Erythroblast (primary cell): Measurements from ENCODE around the gene NAP1L1.

Source experiments
- DNase-seq, 2 experiments: peaks; one replicate each; lab custom pipeline; 2025; lab: John Stamatoyannopoulos, UW
- GATA1 ChIP-seq: IDR thresholded peaks from 2 replicates; pipeline ENCODE4 v1.6.1; 2011; ENCODE audit warnings: low read depth, mild to moderate bottlenecking, control low read depth, low read length, moderate library complexity
- POLR2A ChIP-seq: IDR thresholded peaks from 2 replicates; pipeline ENCODE4 v1.6.1; 2011; ENCODE audit warnings: mild to moderate bottlenecking, low read length

NAP1L1 gene

DNA sequence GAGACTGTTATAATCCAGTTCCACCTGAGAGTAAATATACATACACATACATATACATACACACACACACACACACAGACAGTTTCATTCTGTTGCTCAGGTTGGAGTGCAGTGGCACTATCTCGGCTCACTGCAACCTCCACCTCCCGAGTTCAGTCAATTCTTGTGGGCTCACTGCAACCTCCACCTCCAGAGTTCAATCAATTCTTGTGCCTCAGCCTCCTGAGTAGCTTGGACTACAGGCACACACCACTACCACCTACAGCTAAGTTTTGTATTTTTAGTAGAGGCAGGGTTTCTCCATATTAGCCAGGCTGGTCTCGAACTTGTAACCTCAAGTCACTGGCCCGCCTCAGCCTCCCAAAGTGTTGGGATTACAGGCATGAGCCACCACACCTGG, 44.0 kb downstream of the NAP1L1 start:
- TF ChIP-seq POLR2A = no peak
- no peak for TF ChIP-seq GATA1

DNA sequence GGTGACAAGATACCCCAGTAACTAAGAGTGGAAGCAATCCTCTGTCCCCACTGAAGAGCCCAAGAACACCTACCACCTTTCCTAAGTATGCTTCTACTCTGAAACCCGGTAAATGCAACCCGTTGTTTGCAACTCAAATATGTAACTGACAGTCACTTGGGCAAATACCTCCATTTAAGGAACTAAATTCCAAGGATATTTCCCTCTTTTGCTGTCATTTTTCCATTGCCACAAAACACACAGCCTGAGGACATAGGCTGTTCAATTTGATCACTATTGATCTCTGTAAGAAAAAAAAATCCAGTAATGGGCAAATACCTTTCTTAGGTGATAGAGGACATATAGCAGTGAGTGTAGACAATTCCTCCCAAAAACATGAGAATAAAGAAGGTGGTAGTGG, 46.3 kb downstream of the NAP1L1 start:
- no peak for DNase-seq
- no peak for TF ChIP-seq POLR2A
- no peak for TF ChIP-seq GATA1

More for the DNA sequence above, 44.0 kb downstream of the NAP1L1 start:
- no peak for DNase-seq

DNA sequence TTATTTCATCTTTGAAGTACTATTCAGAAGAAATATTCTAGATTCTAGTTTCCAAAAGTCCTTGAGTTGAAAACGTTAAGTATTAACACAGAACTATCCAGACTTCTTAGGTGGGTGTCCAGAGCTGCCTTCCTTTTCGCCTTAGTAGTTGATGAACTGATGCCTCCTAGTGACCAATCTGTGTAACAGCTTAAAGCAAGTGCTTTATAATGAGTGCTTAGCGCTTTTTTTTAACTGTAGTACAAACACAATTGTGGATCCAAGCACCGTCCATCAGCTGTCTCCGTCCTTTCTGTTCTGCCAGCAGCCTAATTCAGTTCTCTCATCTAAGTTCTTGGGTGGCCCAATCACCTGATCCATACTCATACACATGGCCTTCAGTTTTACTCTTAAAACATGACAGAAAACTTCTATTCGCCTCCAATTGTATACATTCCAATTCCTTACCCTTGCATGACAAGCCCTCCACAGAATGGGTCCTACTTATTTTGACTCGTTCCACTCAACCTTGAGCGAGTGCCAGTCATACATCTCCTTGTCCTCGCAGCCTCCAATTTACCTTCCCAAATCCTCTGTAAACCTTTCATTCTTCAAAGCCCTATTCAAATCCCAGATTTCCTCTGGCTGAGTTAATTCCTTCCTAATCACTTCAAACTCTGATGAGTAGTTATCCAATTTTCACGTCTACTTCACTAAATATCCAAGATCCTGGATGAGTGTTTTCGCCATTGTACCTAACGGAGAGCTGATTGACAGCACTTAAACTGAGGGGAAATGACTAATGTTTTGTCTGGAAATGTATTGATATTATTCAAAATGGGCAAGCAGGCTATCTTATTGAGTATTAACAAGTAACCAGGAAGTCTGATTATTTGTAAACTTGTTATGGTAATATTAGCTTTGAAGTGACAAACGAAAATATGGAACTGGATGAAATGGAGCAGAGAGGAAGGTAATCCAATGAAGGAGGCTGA, 47.1 kb downstream of the NAP1L1 start:
- TF ChIP-seq GATA1 = no peak
- TF ChIP-seq POLR2A = no peak
- peak; percentile 83 to 85 for DNase-seq

DNA sequence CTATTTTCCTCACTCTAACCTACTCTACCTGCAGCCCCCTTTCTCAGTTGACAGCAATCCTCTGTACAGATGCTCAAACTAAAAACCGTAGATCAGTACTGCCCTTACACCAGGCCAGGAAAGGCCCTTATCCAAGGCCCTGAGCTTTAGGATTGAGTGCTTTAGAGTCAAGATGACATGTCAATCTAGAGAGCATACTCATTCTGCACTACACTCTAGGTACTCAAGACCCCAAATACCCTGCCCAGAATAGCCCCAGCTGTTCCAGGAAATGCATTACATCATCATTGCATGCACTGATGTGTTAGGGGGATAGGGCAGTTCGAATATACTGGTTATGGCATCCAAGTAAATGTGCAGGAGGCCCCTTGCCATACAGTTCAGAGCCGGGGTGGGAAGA, 49.4 kb downstream of the NAP1L1 start:
- peak; percentile 21 to 53 for DNase-seq
- TF ChIP-seq POLR2A = no peak
- no peak for TF ChIP-seq GATA1

DNA sequence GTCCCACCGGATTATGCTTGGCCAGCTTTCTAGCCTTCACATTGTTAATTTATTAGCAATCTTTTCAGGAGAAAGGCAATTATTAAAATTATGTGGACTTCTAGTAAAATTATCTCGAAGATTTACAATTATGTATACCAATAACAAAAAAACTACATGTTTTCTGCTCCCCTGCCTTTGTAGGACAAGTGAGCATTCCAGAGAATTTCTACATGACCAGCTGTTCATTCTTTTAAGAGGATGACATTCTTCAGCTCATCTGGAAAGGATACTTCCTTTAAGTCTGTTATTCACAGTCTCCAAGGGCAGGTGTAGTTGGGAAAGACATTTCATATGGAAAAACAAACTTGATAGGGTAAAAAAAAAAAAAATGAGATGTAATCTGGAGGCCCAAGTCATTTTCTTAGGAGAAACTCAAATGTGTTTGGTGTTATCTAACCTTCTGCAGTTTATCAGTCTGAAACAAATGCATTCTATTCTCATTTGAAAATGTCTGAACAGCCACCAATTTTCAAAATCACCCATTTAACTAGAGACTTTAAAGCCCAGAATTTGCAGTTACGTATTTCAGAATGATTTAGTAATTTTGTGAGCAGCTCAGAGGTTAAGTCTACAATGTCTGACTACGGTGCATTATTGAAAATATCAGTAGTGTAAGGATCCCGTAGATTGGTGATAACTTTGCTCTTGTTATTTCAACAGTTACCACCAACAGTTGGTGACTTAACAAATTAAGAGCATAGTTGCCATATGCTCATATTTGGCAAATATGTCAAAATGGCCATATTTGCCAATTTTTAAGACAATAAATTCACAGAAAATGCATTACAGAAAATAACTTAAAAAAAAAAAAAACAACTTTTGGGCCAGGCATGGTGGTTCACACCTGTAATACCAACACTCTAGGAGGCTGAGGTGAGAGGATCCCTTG, 51.1 kb downstream of the NAP1L1 start:
- TF ChIP-seq POLR2A = no peak
- peak; percentile 16 for TF ChIP-seq GATA1
- DNase-seq = peak; percentile 56 to 76

DNA sequence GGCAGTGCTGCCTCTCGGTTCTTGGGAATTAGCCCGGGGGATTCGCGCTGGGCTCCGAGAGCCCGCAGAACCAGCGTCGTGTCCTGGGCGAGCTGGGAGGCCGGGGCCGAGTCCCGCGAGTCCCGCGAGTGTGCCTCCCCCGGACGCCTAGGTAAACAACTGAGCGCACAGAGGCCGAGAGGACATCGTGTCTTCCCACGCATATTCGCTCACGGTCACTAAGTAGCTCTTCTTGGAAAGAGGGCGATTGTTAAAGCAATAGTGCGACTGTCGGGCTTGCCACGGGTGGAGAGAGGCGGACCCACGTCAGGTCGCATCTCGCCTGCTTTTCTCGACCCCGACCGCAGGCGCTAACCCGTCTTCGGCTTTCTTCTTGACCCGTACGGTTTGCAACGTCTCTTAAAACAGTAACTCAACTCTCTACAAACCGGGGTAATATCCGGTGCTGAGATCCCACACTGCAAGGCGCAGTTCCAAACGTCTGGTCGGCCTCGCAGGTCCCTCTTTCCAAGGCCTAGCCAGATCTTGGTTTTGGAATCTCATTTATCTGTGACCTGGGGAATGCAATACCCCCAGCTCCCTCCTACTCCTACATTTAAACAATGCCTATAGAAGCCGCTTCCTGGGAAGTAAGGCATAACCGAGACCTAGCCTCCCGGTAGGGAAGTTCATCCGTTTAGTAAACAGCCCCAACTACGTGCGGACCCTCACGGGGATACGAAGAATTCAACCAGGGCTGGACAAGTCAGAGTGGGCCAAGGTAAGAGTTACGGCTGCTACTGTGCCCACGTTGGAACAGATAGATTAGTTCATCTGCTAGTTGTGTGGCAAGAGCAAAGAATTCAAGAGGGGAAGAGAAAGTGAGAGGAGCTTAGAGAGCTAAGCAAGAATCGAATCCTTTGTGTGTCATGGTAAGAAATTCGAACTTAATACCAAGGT, 52.2 kb downstream of the NAP1L1 start:
- DNase-seq = peak; percentile 72 to 84
- TF ChIP-seq POLR2A (peak; percentile 59), GATA1 (no peak)

DNA sequence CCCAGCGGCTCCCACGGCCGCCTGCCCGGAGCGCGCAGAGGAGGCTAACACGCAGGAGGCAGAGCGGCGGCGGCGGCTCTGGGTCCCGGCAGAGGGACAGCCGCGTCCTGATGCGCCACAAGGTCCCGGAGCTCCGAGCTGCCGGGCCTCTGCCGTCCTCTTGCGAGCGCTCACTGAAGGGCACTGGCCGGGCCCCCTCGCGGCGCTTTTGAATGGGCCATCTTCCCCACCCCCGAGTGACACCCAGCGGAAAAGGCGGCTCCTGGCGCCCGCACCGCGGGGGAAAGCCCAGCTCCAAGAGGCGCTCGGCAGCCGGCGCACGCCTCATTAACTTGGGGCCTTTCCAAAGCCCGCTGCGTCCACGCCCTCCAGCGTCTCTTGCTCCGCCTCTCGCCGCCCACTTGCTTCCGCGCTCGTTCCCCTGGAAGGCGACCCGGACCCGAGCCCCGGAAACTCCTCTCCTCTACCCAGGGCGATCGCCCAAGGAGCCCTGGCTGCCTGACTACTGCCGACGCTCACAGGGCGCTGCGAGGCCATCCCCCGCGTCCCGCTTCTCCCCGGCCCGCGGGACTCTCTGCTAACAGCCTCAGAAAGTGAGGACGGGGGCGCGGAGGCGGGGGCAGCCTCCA, 53.0 kb downstream of the NAP1L1 start, which contains the start of gene PHLDA1:
TSS of gene PHLDA1 (minus strand) at position 363 of the 629 bp plus-strand sequence.
- peak; percentile 71 for TF ChIP-seq POLR2A
- no peak for TF ChIP-seq GATA1
- peak; percentile 93 to 95 for DNase-seq

DNA sequence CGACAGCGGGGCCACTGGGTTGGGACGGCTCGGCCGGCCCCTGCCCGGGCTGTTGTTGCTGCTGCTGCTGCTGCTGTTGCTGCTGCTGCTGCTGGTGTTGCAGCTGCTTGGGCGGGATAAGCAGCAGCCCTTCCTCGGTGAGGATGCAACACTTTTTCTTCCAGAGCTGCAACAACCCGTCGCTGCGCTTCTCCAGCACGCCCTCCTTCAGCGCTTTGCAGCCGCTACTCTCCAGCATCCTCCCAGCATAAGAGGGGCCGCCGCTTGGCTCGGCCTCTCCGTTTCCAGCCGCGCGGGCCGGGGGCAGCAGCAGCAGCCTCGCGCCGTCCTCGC, 53.4 kb downstream of the NAP1L1 start:
- no peak for TF ChIP-seq GATA1
- no peak for TF ChIP-seq POLR2A
- DNase-seq = peak; percentile 77 to 79

DNA sequence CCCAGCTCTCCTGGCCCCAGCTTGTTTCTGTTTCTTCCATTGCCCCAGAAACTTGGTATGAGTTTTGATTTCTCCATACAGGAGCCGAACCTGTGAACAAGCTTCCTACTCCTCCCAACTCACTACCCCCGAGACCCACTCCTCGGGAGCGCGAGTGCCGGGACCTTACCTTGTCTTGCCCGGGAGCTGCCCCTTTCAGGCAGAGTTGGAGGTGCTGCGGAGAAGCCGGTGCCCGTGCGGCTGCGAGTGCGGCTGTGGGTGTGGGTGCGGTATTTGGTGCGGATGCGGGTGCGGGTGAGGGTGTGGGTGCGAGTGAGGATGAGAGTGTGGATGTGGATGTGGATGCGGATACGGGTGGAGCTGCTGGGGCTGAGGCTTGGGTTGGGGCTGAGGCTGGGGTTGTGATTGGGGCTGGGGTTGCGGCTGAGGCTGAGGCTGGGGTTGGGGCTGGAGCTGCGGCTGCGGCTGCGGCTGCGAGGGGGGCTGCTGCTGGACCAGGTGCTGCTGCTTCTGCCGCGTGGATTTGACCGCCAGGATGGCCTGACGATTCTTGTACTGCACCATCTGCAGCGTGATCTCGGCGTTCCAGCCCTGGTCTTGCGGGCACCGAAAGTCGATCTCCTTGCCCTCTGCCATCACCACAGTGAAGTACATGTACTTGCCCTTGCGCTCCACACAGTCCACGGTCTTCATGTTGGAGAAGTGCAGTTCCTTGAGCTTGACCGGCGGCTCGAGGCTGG, 54.0 kb downstream of the NAP1L1 start:
- peak; percentile 37 to 58 for DNase-seq

DNA sequence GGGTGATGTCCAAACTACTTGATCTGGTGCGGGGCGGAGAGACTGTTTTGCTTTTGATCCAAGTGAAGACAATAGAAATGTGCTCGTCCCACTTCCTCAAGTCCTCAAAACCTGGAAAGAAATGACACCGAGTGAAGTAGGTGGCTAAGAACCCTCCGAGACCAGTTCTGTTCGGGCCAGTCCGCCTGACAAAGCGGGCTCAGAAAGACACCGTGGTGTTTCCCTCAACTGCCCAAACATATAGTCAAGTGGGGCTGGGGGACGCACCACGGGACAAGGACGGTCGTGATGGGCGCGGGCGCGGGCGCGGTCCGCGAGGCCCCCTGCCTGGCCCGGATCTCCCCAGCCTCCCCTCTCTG, 54.5 kb downstream of the NAP1L1 start:
- peak; percentile 37 to 58 for DNase-seq

More for the DNA sequence above, 54.0 kb downstream of the NAP1L1 start:
- TF ChIP-seq GATA1 = no peak
- no peak for TF ChIP-seq POLR2A

DNA sequence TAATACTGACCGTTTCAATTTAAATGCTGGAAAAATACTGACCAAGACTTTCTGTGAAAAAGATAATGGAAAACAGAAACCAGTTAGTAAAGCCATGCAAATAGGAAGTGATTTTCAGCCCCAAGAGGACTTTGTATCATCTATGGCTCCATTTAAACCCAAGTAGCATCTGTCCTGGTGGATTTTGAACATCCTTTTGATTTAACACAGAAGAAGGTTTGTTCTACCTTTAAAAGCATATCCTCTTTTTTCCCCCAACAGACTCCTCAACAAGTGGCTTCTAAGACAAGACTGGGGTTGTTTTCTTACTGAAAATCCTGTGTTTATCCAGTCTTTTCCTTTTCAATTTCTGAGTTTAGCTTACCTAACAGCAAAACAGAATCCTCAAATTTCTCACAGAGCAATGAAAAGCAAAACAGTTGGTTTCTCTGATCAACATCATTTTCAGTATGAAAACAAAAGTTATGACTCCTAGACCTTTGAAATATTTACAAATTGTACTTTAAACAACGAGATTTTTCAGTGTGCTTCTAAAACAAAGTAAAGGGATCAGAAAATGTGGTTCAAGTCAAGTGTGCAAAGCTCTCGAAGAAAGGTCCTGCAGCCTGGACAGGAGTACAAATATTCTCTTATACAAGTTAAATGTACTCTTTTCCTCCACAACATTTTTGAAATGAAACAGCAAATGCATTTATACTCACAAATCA, 55.8 kb downstream of the NAP1L1 start:
- no peak for TF ChIP-seq GATA1
- TF ChIP-seq POLR2A = no peak
- DNase-seq = no peak

More for the DNA sequence above, 54.5 kb downstream of the NAP1L1 start:
- TF ChIP-seq POLR2A (no peak), GATA1 (no peak)
